HCT116 (cell line): ENCODE measurements around the gene AUTS2. TPM values are rescaled to one million over a fixed set of nuclear protein-coding genes. Genes with fewer than 3 reads are reported as not detected.

Experiments used
- ATAC-seq: fragments of 200-7000 bp; cut with Tn5 transposase; 2 replicates; pipeline ENCODE4 v1.9.1; 2020; ENCODE audit warnings: mild to moderate bottlenecking, moderate library complexity
- BruUV-seq: library from RNA; stranded (reverse); fragments of 400-500 nt; replicated peaks from 2 replicates; lab custom pipeline; 2021; lab: Mats Ljungman, UMichigan
- CTCF ChIA-PET: fragments of 300-600 bp; sonication (Branson Sonifier 250); formaldehyde crosslinking; loops from one replicate; lab custom pipeline; 2021; ENCODE audit warnings: antibody characterized with exemption; lab: Charles Lee
- POLR2A ChIA-PET: fragments of 300-600, 350-600 bp; sonication (Branson Sonifier 250); formaldehyde crosslinking; loops from one replicate; lab custom pipeline; 2021; ENCODE audit warnings: antibody characterized with exemption; lab: Charles Lee
- RAD21 ChIA-PET, 2 experiments: fragments of 300-600 bp; sonication (Branson Sonifier 250); formaldehyde crosslinking; loops; one replicate each; lab custom pipeline; 2023; ENCODE audit warnings: low total read pairs in 2 of 2; ENCODE audit not compliant: uncharacterized antibody in 2 of 2, unreplicated experiment in 2 of 2, low non-redundant PET in 1 of 2; lab: Charles Lee
- DNase-seq: peaks from one replicate; pipeline ENCODE4 v3.0.0-alpha.2; 2010; ENCODE audit warnings: low read depth, low spot score
- H2AFZ ChIP-seq: fragments of 200-600 bp; shearing (Covaris generic), sonication (generic); 2 replicates; pipeline ENCODE4 v1.6.1; 2017; ENCODE audit warnings: low read depth, mixed run types, mixed read lengths, antibody characterized with exemption, low read length; ENCODE audit not compliant: poor library complexity, severe bottlenecking
- H3K27ac ChIP-seq: 2 replicates; pipeline ENCODE4 v1.5.1; 2012; ENCODE audit warnings: low read depth, low read length
- H3K27me3 ChIP-seq: fragments of 200-600 bp; sonication (generic); 2 replicates; pipeline ENCODE4 v1.6.1; 2016; ENCODE audit warnings: mixed run types, low read length, mixed read lengths; ENCODE audit not compliant: insufficient read depth
- H3K36me3 ChIP-seq, 2 experiments: fragments of 200-500 bp in 1 of 2; fragments of 200-600 bp in 1 of 2; sonication (Bioruptor generic) in 1 of 2; sonication (generic) in 1 of 2; 2 replicates each; pipeline versions ENCODE4 v1.5.1 to v1.6.1; 2014 to 2016; ENCODE audit warnings: low read length in 2 of 2, inconsistent platforms in 1 of 2, mixed read lengths in 1 of 2, mixed run types in 1 of 2; ENCODE audit not compliant: insufficient read depth in 2 of 2, control insufficient read depth in 1 of 2
- H3K4me1 ChIP-seq, 2 experiments: fragments of 200-600 bp in 1 of 2; sonication (generic) in 1 of 2; 2 replicates each; pipeline versions ENCODE4 v1.5.1 to v1.6.1; 2012 to 2017; ENCODE audit warnings: low read length in 2 of 2, inconsistent platforms in 1 of 2, mild to moderate bottlenecking in 1 of 2, mixed read lengths in 1 of 2, mixed run types in 1 of 2, moderate library complexity in 1 of 2; ENCODE audit not compliant: insufficient read depth in 2 of 2, control insufficient read depth in 1 of 2
- H3K4me2 ChIP-seq: fragments of 200-600 bp; sonication (generic); 2 replicates; pipeline ENCODE4 v1.6.1; 2017; ENCODE audit warnings: mixed run types, low read length, mixed read lengths
- H3K4me3 ChIP-seq, 2 experiments: fragments of 200-600 bp in 1 of 2; sonication (generic) in 1 of 2; replicated peaks in 1 of 2; 2 replicates each; pipeline ENCODE4 v1.5.1; 2011 to 2016; ENCODE audit warnings: low read length in 2 of 2, control low read depth in 1 of 2, low read depth in 1 of 2, mild to moderate bottlenecking in 1 of 2, mixed read lengths in 1 of 2, mixed run types in 1 of 2
- H3K79me2 ChIP-seq: fragments of 200-600 bp; sonication (generic); 2 replicates; pipeline ENCODE4 v1.6.1; 2017; ENCODE audit warnings: mild to moderate bottlenecking, mixed run types, low read length, moderate library complexity, mixed read lengths; ENCODE audit not compliant: insufficient read depth
- H3K9ac ChIP-seq: fragments of 200-600 bp; sonication (generic); 2 replicates; pipeline ENCODE4 v1.6.1; 2016; ENCODE audit warnings: low read length, mixed read lengths
- H3K9me2 ChIP-seq: fragments of 200-600 bp; sonication (generic), shearing (Covaris generic); 2 replicates; pipeline ENCODE4 v1.6.1; 2017; ENCODE audit warnings: mixed run types, mild to moderate bottlenecking, moderate library complexity; ENCODE audit not compliant: insufficient read depth
- H3K9me3 ChIP-seq, 2 experiments: fragments of 200-500 bp in 1 of 2; fragments of 200-600 bp in 1 of 2; sonication (Bioruptor generic) in 1 of 2; sonication (generic) in 1 of 2; 2 replicates each; pipeline ENCODE4 v1.6.1; 2014 to 2017; ENCODE audit warnings: low read length in 2 of 2, mixed read lengths in 2 of 2, inconsistent platforms in 1 of 2, low read depth in 1 of 2, mild to moderate bottlenecking in 1 of 2, mixed run types in 1 of 2, moderate library complexity in 1 of 2; ENCODE audit not compliant: control insufficient read depth in 1 of 2, insufficient read depth in 1 of 2
- H4K20me1 ChIP-seq: fragments of 200-600 bp; sonication (generic), shearing (Covaris generic); 2 replicates; pipeline ENCODE4 v1.6.1; 2017; ENCODE audit warnings: mixed run types, mild to moderate bottlenecking, moderate library complexity; ENCODE audit not compliant: insufficient read depth
- CBX3 ChIP-seq: IDR thresholded peaks from 2 replicates; pipeline ENCODE4 v1.6.1; 2012; ENCODE audit warnings: low read depth
- CEBPB ChIP-seq: IDR thresholded peaks from 2 replicates; pipeline ENCODE4 v1.6.1; 2012; ENCODE audit warnings: low read depth
- EGR1 ChIP-seq: IDR thresholded peaks from 2 replicates; pipeline ENCODE4 v1.6.1; 2012; ENCODE audit warnings: low read depth
- ELF1 ChIP-seq: IDR thresholded peaks from 2 replicates; pipeline ENCODE4 v1.6.1; 2012; ENCODE audit warnings: low read depth, borderline replicate concordance
- EZH2 ChIP-seq: fragments of 200-600 bp; sonication (generic); IDR thresholded peaks from 2 replicates; pipeline ENCODE4 v1.6.1; 2017; ENCODE audit warnings: antibody characterized with exemption, mixed run types
- FOSL1 ChIP-seq: IDR thresholded peaks from 2 replicates; pipeline ENCODE4 v1.6.1; 2012; ENCODE audit warnings: low read depth
- JUND ChIP-seq: IDR thresholded peaks from 2 replicates; pipeline ENCODE4 v1.6.1; 2012
- MAX ChIP-seq: IDR thresholded peaks from 2 replicates; pipeline ENCODE4 v1.6.1; 2012
- SIN3A ChIP-seq: IDR thresholded peaks from 2 replicates; pipeline ENCODE4 v1.6.1; 2012; ENCODE audit warnings: low read depth
- SP1 ChIP-seq: IDR thresholded peaks from 2 replicates; pipeline ENCODE4 v1.6.1; 2012; ENCODE audit warnings: low read depth
- SRF ChIP-seq: IDR thresholded peaks from 2 replicates; pipeline ENCODE4 v1.6.1; 2012; ENCODE audit warnings: low read depth
- TCF7L2 ChIP-seq: IDR thresholded peaks from 2 replicates; pipeline ENCODE4 v1.7.0; 2011; ENCODE audit warnings: borderline replicate concordance, inconsistent platforms; ENCODE audit not compliant: insufficient read depth, insufficient read length; ENCODE audit errors: extremely low read depth
- YY1 ChIP-seq: IDR thresholded peaks from 2 replicates; pipeline ENCODE4 v1.6.1; 2011; ENCODE audit warnings: low read length, low read depth, moderate library complexity, mild to moderate bottlenecking; ENCODE audit not compliant: insufficient replicate concordance; ENCODE audit errors: extremely low read depth
- ZFX ChIP-seq: fragments of 450-650 bp; IDR thresholded peaks from 2 replicates; pipeline ENCODE4 v1.6.1; 2017
- ZNF274 ChIP-seq: fragments of 200-500 bp; sonication (Bioruptor generic); IDR thresholded peaks from 2 replicates; pipeline ENCODE4 v1.6.1; 2014; ENCODE audit warnings: mild to moderate bottlenecking, low read depth, low read length, inconsistent platforms
- intact Hi-C: fragments of 100-400 bp; cut with micrococcal nuclease; formaldehyde crosslinking; loops from 2 replicates; pipeline ENCODE4 v1.10.0; 2022
- total RNA-seq: library from RNA; stranded (reverse); gene quantifications from one replicate; pipeline ENCODE4 v1.2.1, GENCODE V29; 2021; ENCODE audit not compliant: unreplicated experiment
- TF ChIP-seq, protein P1 (sequence below), 3 experiments: fragments of 200-600 bp in 1 of 3; sonication (generic) in 1 of 3; IDR thresholded peaks in 2 of 3; conservative IDR thresholded peaks in 1 of 3; 2 replicates each; pipeline ENCODE4 v1.5.1; 2012 to 2017; ENCODE audit warnings: low read depth in 2 of 3, low read length in 2 of 3, antibody characterized with exemption in 1 of 3, borderline replicate concordance in 1 of 3, control low read depth in 1 of 3, mild to moderate bottlenecking in 1 of 3, mixed read lengths in 1 of 3, mixed run types in 1 of 3, moderate library complexity in 1 of 3; ENCODE audit not compliant: insufficient read depth in 1 of 3
- TF ChIP-seq, protein P2 (sequence below): IDR thresholded peaks from 2 replicates; pipeline ENCODE4 v1.6.1; 2011; ENCODE audit warnings: mild to moderate bottlenecking, low read length, moderate library complexity; ENCODE audit not compliant: insufficient replicate concordance; ENCODE audit errors: extremely low read depth
- TF ChIP-seq, protein P3 (sequence below): IDR thresholded peaks from 2 replicates; pipeline ENCODE4 v1.6.1; 2012; ENCODE audit warnings: low read depth

The AUTS2 gene
- total RNA-seq, 1 experiment from 2014 or later: 0.93 TPM

DNA sequence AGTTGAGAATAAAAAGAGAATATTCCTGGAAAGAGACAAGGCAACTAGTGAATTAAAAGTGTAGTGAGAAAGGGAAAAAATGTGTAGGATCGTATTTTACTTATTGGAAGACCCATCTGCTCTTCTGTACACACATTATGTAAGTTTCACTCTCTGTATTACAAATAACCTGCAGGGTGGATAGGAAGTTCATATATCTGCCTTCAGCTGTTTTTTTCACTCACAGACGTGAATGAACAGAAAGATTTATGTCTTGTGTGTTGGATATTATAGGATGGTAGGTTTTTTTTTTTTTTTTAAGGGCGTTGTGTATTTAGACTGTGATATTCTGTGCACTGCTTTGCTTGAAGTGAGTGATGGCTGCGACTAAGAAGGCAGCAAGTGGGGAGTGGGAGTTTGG, 266.5 kb downstream of the AUTS2 start:
- Histone ChIP-seq H3K9ac (no peak overlapping the region), H3K79me2 (no peaks in the 10 kb centered on the region), H3K9me2 (no peaks in the 10 kb centered on the region), H3K27me3 (no peaks in the 10 kb centered on the region), H3K36me3 (no peaks in the 10 kb centered on the region), H3K27ac (no peak overlapping the region), H4K20me1 (no peaks in the 10 kb centered on the region), H2AFZ (no peak overlapping the region), H3K9me3 (peaks cover 8 to 40% of the 10 kb centered on the region in 2 experiments; a peak in 2 of 4 replicates), H3K4me3 (no peak overlapping the region), H3K4me1 (no peaks in the 10 kb centered on the region), H3K4me2 (no peak overlapping the region)
- POLR2A ChIA-PET: no interaction called here
- no TSS peak for BruUV-seq
- no peak for DNase-seq
- CTCF ChIA-PET: no interaction called here
- RAD21 ChIA-PET: no interaction called here
- ATAC-seq: no peak
- intact Hi-C loops: no loop called here
- TF ChIP-seq CEBPB (no peak), CBX3 (no peak), SRF (no peak), ELF1 (no peak), ZFX (no peak), EGR1 (no peak), SP1 (no peak), TCF7L2 (no peak), ZNF274 (no peak), JUND (no peak), EZH2 (no peak), MAX (no peak), FOSL1 (no peak), SIN3A (no peak), YY1 (no peak)
- TF ChIP-seq, protein P1, sequence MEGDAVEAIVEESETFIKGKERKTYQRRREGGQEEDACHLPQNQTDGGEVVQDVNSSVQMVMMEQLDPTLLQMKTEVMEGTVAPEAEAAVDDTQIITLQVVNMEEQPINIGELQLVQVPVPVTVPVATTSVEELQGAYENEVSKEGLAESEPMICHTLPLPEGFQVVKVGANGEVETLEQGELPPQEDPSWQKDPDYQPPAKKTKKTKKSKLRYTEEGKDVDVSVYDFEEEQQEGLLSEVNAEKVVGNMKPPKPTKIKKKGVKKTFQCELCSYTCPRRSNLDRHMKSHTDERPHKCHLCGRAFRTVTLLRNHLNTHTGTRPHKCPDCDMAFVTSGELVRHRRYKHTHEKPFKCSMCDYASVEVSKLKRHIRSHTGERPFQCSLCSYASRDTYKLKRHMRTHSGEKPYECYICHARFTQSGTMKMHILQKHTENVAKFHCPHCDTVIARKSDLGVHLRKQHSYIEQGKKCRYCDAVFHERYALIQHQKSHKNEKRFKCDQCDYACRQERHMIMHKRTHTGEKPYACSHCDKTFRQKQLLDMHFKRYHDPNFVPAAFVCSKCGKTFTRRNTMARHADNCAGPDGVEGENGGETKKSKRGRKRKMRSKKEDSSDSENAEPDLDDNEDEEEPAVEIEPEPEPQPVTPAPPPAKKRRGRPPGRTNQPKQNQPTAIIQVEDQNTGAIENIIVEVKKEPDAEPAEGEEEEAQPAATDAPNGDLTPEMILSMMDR (IDR thresholded peaks at IDR 0.05 in 2 of 3, conservative IDR thresholded peaks at IDR 0.05 in 1 of 3; ENCODE audit: borderline replicate concordance in 1 of 3, insufficient read depth in 1 of 3, low read depth in 2 of 3, low read length in 2 of 3): no peak
- TF ChIP-seq, protein P2, sequence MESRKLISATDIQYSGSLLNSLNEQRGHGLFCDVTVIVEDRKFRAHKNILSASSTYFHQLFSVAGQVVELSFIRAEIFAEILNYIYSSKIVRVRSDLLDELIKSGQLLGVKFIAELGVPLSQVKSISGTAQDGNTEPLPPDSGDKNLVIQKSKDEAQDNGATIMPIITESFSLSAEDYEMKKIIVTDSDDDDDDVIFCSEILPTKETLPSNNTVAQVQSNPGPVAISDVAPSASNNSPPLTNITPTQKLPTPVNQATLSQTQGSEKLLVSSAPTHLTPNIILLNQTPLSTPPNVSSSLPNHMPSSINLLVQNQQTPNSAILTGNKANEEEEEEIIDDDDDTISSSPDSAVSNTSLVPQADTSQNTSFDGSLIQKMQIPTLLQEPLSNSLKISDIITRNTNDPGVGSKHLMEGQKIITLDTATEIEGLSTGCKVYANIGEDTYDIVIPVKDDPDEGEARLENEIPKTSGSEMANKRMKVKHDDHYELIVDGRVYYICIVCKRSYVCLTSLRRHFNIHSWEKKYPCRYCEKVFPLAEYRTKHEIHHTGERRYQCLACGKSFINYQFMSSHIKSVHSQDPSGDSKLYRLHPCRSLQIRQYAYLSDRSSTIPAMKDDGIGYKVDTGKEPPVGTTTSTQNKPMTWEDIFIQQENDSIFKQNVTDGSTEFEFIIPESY: no peak
- TF ChIP-seq, protein P3, sequence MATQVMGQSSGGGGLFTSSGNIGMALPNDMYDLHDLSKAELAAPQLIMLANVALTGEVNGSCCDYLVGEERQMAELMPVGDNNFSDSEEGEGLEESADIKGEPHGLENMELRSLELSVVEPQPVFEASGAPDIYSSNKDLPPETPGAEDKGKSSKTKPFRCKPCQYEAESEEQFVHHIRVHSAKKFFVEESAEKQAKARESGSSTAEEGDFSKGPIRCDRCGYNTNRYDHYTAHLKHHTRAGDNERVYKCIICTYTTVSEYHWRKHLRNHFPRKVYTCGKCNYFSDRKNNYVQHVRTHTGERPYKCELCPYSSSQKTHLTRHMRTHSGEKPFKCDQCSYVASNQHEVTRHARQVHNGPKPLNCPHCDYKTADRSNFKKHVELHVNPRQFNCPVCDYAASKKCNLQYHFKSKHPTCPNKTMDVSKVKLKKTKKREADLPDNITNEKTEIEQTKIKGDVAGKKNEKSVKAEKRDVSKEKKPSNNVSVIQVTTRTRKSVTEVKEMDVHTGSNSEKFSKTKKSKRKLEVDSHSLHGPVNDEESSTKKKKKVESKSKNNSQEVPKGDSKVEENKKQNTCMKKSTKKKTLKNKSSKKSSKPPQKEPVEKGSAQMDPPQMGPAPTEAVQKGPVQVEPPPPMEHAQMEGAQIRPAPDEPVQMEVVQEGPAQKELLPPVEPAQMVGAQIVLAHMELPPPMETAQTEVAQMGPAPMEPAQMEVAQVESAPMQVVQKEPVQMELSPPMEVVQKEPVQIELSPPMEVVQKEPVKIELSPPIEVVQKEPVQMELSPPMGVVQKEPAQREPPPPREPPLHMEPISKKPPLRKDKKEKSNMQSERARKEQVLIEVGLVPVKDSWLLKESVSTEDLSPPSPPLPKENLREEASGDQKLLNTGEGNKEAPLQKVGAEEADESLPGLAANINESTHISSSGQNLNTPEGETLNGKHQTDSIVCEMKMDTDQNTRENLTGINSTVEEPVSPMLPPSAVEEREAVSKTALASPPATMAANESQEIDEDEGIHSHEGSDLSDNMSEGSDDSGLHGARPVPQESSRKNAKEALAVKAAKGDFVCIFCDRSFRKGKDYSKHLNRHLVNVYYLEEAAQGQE: no peak
